ENCODE results near the gene EPHB2.

Gene EPHB2

DNA sequence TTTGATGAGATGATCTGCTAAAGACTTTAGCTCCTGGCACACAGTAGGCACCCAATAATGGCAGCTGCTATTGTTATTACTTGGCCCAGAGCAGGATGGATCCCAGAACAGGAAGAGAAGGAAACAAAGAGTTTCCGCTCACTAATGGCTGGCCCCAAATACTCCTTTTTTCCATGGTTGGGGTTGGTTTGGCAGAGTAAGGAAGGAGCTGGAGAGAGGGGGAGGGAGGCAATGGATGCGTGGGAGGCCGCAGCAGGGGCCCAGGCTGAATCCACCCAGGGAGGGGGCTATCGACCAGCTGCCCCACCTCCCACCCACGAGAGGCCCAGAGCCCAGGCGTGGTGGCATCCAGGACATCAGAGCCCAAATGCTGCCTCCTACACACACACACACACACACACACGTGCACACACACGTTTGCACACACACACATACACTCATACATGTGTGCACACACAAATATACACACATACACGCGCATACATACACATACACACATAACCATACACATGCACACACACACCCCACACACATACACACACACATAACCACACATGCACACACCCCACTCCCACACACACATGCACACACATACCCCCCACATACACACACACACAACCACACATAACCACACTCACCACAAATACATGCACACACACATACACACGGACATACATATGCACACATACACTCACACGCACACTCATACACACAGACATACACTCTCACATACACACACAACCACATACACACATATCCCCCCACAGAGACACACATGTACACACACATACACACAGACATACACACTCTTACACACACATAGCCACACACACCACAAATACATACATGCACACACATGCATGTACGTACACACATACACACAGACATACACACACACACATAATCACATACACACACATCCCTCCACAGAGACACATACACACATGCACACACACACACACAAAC lies 32.4 kb upstream of the EPHB2 start:
- ATAC-seq (replicated peaks), result no peak
- Mint-ChIP-seq H3K9me3 (no peaks in the 10 kb centered on the region), H3K4me1 (ENCODE audit: low read depth in 2 of 2) (no peaks in the 10 kb centered on the region), H3K27me3 (peaks cover 21 to 24% of the 10 kb centered on the region in 2 donors), H3K27ac (no peak overlapping the region), H3K36me3 (ENCODE audit: insufficient read depth) (no peaks in the 10 kb centered on the region), H3K4me3 (no peak overlapping the region)
- DNase-seq, result no peak

GRCh38 chr1:22680726-22681125 lies 29.9 kb upstream of the EPHB2 start:
- Mint-ChIP-seq H3K27ac (no peak overlapping the region), H3K4me1 (ENCODE audit: low read depth in 2 of 2) (no peaks in the 10 kb centered on the region), H3K27me3 (peaks cover 21 to 27% of the 10 kb centered on the region in 2 donors), H3K36me3 (ENCODE audit: insufficient read depth) (no peaks in the 10 kb centered on the region), H3K4me3 (no peak overlapping the region), H3K9me3 (no peaks in the 10 kb centered on the region)
- no peak for ATAC-seq (replicated peaks)
- DNase-seq, result no peak

- ATAC-seq (replicated peaks) (no peak), DNase-seq (no peak)
- Mint-ChIP-seq H3K4me3 (no peak overlapping the region), H3K27me3 (peaks cover 31 to 34% of the 10 kb centered on the region in 2 donors), H3K4me1 (ENCODE audit: low read depth in 2 of 2) (no peaks in the 10 kb centered on the region), H3K27ac (no peak overlapping the region), H3K36me3 (ENCODE audit: insufficient read depth) (no peaks in the 10 kb centered on the region), H3K9me3 (no peaks in the 10 kb centered on the region)
Observed at GRCh38 chr1:22681556-22682276, 28.9 kb upstream of the EPHB2 start.

- H3K27ac Mint-ChIP-seq, result no peak overlapping the region
- no peaks in the 10 kb centered on the region for H3K9me3 Mint-ChIP-seq
- no peak overlapping the region for H3K4me3 Mint-ChIP-seq
- H3K27me3 Mint-ChIP-seq, result peaks cover 44 to 45% of the 10 kb centered on the region in 2 donors
- DNase-seq, result no peak
- H3K4me1 Mint-ChIP-seq (ENCODE audit: low read depth in 2 of 2), result no peaks in the 10 kb centered on the region
- ATAC-seq (replicated peaks), result no peak
- no peaks in the 10 kb centered on the region for H3K36me3 Mint-ChIP-seq (ENCODE audit: insufficient read depth)
Observed at GRCh38 chr1:22683547-22683946, 27.1 kb upstream of the EPHB2 start.

- no peaks in the 10 kb centered on the region for H3K36me3 Mint-ChIP-seq (ENCODE audit: insufficient read depth)
Observed at GRCh38 chr1:22685591-22686059, 25.0 kb upstream of the EPHB2 start.

DNA sequence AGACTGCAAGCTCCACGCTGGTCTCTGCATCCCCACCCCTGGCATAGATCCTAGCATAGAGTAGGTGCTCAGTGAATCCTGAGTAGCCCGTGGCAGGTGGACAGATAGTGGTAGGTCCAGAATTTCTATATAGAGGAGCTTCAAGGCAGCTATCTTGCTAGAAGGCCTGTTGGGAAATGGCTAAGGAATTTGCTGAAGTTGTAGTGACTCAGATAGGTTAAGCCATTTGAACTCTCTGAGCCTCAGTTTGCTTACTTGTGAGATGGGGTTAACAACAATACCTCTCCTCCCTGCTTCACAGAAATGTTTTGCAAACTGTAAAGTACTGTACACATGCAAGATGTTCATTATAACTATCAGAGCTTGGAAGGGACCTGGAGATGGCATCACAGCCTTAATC lies 23.4 kb upstream of the EPHB2 start:
- Mint-ChIP-seq H3K27me3 (peaks cover 47 to 54% of the 10 kb centered on the region in 2 donors), H3K27ac (no peak overlapping the region), H3K4me3 (no peak overlapping the region), H3K4me1 (ENCODE audit: low read depth in 2 of 2) (no peaks in the 10 kb centered on the region), H3K36me3 (ENCODE audit: insufficient read depth) (no peaks in the 10 kb centered on the region), H3K9me3 (no peaks in the 10 kb centered on the region)
- ATAC-seq (replicated peaks) (no peak), DNase-seq (no peak)

More at GRCh38 chr1:22685591-22686059, 25.0 kb upstream of the EPHB2 start:
- no peak overlapping the region for H3K27ac Mint-ChIP-seq
- peaks cover 47 to 54% of the 10 kb centered on the region in 2 donors for H3K27me3 Mint-ChIP-seq
- no peaks in the 10 kb centered on the region for H3K9me3 Mint-ChIP-seq
- DNase-seq (no peak), ATAC-seq (replicated peaks) (no peak)
- no peaks in the 10 kb centered on the region for H3K4me1 Mint-ChIP-seq (ENCODE audit: low read depth in 2 of 2)
- no peak overlapping the region for H3K4me3 Mint-ChIP-seq

DNA sequence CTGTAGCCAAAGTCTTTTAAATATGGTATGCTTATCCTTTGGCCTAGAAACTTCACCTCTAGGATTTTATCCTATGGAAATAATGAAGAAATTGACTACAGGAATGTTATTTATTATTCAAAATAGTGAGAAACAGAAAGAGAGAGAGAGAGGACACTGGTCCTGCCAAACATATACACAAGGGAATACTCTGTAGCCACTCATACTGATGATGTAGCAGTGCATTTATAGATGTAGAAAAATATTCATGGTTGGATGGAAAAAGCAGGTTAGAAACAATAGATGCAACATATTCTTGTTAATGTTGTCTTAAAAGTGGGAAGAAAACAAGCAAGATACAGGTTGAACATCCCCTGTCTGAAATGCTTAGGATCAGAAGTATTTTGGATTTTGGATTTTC lies 22.2 kb upstream of the EPHB2 start:
- Mint-ChIP-seq H3K27me3 (peaks cover 46 to 56% of the 10 kb centered on the region in 2 donors), H3K27ac (no peak overlapping the region), H3K9me3 (no peaks in the 10 kb centered on the region), H3K4me1 (ENCODE audit: low read depth in 2 of 2) (no peaks in the 10 kb centered on the region), H3K36me3 (ENCODE audit: insufficient read depth) (no peaks in the 10 kb centered on the region), H3K4me3 (no peak overlapping the region)
- ATAC-seq (replicated peaks) (no peak), DNase-seq (no peak)

- DNase-seq, result no peak
- H3K27ac Mint-ChIP-seq, result no peak overlapping the region
- no peaks in the 10 kb centered on the region for H3K4me1 Mint-ChIP-seq (ENCODE audit: low read depth in 2 of 2)
- no peak overlapping the region for H3K4me3 Mint-ChIP-seq
- H3K27me3 Mint-ChIP-seq, result peaks cover 44 to 56% of the 10 kb centered on the region in 2 donors
- no peaks in the 10 kb centered on the region for H3K36me3 Mint-ChIP-seq (ENCODE audit: insufficient read depth)
- H3K9me3 Mint-ChIP-seq, result no peaks in the 10 kb centered on the region
- no peak for ATAC-seq (replicated peaks)
Observed at GRCh38 chr1:22689505-22689904, 21.1 kb upstream of the EPHB2 start.

- no peaks in the 10 kb centered on the region for H3K9me3 Mint-ChIP-seq
- H3K27me3 Mint-ChIP-seq, result peaks cover 29 to 39% of the 10 kb centered on the region in 2 donors
- DNase-seq (no peak), ATAC-seq (replicated peaks) (no peak)
- H3K27ac Mint-ChIP-seq, result no peak overlapping the region
- no peak overlapping the region for H3K4me3 Mint-ChIP-seq
- no peaks in the 10 kb centered on the region for H3K36me3 Mint-ChIP-seq (ENCODE audit: insufficient read depth)
- H3K4me1 Mint-ChIP-seq (ENCODE audit: low read depth in 2 of 2), result no peaks in the 10 kb centered on the region
Observed at GRCh38 chr1:22691031-22691753, 19.4 kb upstream of the EPHB2 start.

- Mint-ChIP-seq H3K36me3 (ENCODE audit: insufficient read depth) (no peaks in the 10 kb centered on the region), H3K4me1 (ENCODE audit: low read depth in 2 of 2) (no peaks in the 10 kb centered on the region), H3K27ac (no peak overlapping the region), H3K4me3 (no peak overlapping the region), H3K9me3 (no peaks in the 10 kb centered on the region), H3K27me3 (peaks cover 8 to 32% of the 10 kb centered on the region in 2 donors)
- no peak for DNase-seq
- no peak for ATAC-seq (replicated peaks)
Observed at GRCh38 chr1:22694172-22694571, 16.5 kb upstream of the EPHB2 start.

DNA sequence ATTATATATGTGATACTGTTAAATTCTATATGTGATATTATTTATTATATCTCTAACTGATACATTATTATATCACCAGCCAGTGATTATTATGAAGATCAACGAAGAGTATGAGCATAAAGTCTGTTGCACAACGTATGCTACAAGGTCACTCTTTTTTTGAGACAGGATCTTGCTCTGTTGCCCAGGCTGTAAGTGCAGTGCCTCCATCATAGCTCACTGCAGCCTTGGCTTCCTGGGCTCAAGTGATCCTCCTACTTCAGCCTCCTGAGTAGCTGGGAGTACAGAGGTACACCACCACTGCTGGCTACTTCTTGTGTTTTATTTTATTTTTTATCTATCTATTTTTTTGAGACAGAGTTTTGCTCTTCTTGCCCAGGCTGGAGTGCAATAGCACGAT lies 14.0 kb upstream of the EPHB2 start:
- DNase-seq (no peak), ATAC-seq (replicated peaks) (no peak)
- Mint-ChIP-seq H3K27me3 (peaks cover 13 to 33% of the 10 kb centered on the region in 2 donors), H3K36me3 (ENCODE audit: insufficient read depth) (no peaks in the 10 kb centered on the region), H3K4me1 (ENCODE audit: low read depth in 2 of 2) (no peaks in the 10 kb centered on the region), H3K9me3 (no peaks in the 10 kb centered on the region), H3K4me3 (no peak overlapping the region), H3K27ac (no peak overlapping the region)

DNA sequence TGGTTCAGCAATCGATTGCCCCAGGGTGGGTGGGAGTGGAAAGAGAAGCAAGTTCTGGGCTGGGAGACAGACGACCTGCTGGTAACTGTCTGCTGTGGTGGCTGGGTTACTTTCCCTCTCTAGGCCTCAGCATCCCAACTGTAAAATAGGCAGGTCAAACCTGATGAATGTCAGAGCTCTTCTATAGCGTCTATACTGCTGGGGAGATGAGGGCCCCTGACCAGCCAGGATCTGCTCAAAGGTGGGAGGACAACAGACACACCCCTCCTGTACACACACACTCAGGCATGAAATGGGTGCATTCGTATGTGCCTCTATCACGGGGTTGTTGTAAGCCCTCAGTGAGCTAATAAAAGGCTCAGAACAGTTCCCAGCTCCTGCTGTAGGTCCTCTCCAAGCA lies 12.7 kb upstream of the EPHB2 start:
- Mint-ChIP-seq H3K27me3 (peaks cover 19 to 42% of the 10 kb centered on the region in 2 donors), H3K27ac (no peak overlapping the region)

More for the DNA sequence above, 12.7 kb upstream of the EPHB2 start:
- DNase-seq (no peak), ATAC-seq (replicated peaks) (no peak)
- no peaks in the 10 kb centered on the region for H3K4me1 Mint-ChIP-seq (ENCODE audit: low read depth in 2 of 2)
- no peaks in the 10 kb centered on the region for H3K9me3 Mint-ChIP-seq
- no peak overlapping the region for H3K4me3 Mint-ChIP-seq
- H3K36me3 Mint-ChIP-seq (ENCODE audit: insufficient read depth), result no peaks in the 10 kb centered on the region

Data from effector memory CD8-positive, alpha-beta T cell (primary cell).